CD4-positive, alpha-beta T cell (primary cell): ENCODE measurements around the gene TYSND1. TPM values are rescaled to one million over a fixed set of nuclear protein-coding genes. Genes with fewer than 3 reads are reported as not detected.

Experiments
- ATAC-seq: fragments of 200-7000 bp; cut with Tn5 transposase; one replicate; pipeline ENCODE4 v1.10.0; 2022; ENCODE audit warnings: mild to moderate bottlenecking; ENCODE audit not compliant: poor library complexity
- CTCF ChIA-PET: fragments of 350-600 bp; sonication (Branson Sonifier 250); formaldehyde crosslinking; loops from one replicate; lab custom pipeline; 2021; ENCODE audit warnings: antibody characterized with exemption, inconsistent platforms; lab: Charles Lee
- POLR2A ChIA-PET: fragments of 350-600 bp; sonication (Branson Sonifier 250); formaldehyde crosslinking; loops from one replicate; lab custom pipeline; 2021; ENCODE audit warnings: antibody characterized with exemption, inconsistent platforms; lab: Charles Lee
- DNase-seq, 14 experiments: peaks; one replicate each; pipeline ENCODE4 v3.0.0-alpha.2; 2013 to 2020; ENCODE audit warnings: mixed read lengths in 2 of 14
- H3K27ac ChIP-seq, 2 donors: one replicate each; pipeline versions ENCODE4 v1.5.1 to v1.7.0; 2013; ENCODE audit warnings: low read length in 2 of 2, low read depth in 1 of 2, mild to moderate bottlenecking in 1 of 2
- H3K27me3 ChIP-seq, 2 experiments: 1 replicate in 1 of 2; 2 replicates in 1 of 2; pipeline versions ENCODE4 v1.6.1 to v1.7.0; 2013; ENCODE audit warnings: low read length in 2 of 2, control low read depth in 1 of 2, mild to moderate bottlenecking in 1 of 2, moderate library complexity in 1 of 2; ENCODE audit not compliant: insufficient read depth in 2 of 2, control insufficient read depth in 1 of 2
- H3K36me3 ChIP-seq: one replicate; pipeline ENCODE4 v1.6.1; 2013; ENCODE audit warnings: low read length, control low read depth; ENCODE audit not compliant: insufficient read depth
- H3K4me1 ChIP-seq: one replicate; pipeline ENCODE4 v1.6.1; 2013; ENCODE audit warnings: low read length, control low read depth; ENCODE audit not compliant: insufficient read depth
- H3K4me3 ChIP-seq: one replicate; pipeline ENCODE4 v1.5.1; 2013; ENCODE audit warnings: mild to moderate bottlenecking, low read length, moderate library complexity
- H3K9me3 ChIP-seq, 2 experiments: 1 replicate in 1 of 2; 2 replicates in 1 of 2; pipeline versions ENCODE4 v1.6.1 to v1.7.0; 2013; ENCODE audit warnings: low read length in 2 of 2, mild to moderate bottlenecking in 2 of 2, control low read depth in 1 of 2, moderate library complexity in 1 of 2; ENCODE audit not compliant: control insufficient read depth in 1 of 2, insufficient read depth in 1 of 2
- H3K27ac Mint-ChIP-seq: one replicate; pipeline ENCODE4 v1.8.0; 2020; ENCODE audit warnings: mixed read lengths
- H3K27me3 Mint-ChIP-seq: one replicate; pipeline ENCODE4 v1.8.0; 2021; ENCODE audit warnings: mixed read lengths
- H3K36me3 Mint-ChIP-seq: one replicate; pipeline ENCODE4 v1.8.0; 2021; ENCODE audit warnings: low read depth, mixed read lengths
- H3K4me1 Mint-ChIP-seq: one replicate; pipeline ENCODE4 v1.8.0; 2021; ENCODE audit warnings: low read depth, mixed read lengths
- H3K4me3 Mint-ChIP-seq: one replicate; pipeline ENCODE4 v1.8.0; 2020; ENCODE audit warnings: mild to moderate bottlenecking, mixed read lengths
- H3K9me3 Mint-ChIP-seq: one replicate; pipeline ENCODE4 v1.8.0; 2020; ENCODE audit warnings: mixed read lengths
- CTCF ChIP-seq: fragments of 200-600 bp; IDR thresholded peaks from one replicate; pipeline ENCODE4 v1.8.0; 2022; ENCODE audit warnings: antibody characterized with exemption, mild to moderate bottlenecking
- intact Hi-C, 2 experiments: fragments of 100-400 bp; cut with DNase I in 1 of 2; cut with micrococcal nuclease in 1 of 2; formaldehyde crosslinking; loops; one replicate each; pipeline versions ENCODE4 v1.15.1 to v1.9.0; 2023 to 2025; cut with DNase I, micrococcal nuclease
- total RNA-seq, 174 experiments: library from RNA in 2 of 174; stranded (reverse) in 2 of 174; gene quantifications; one replicate each; pipeline ENCODE4 v1.2.3 and lab custom pipeline; 2021 to 2026

The TYSND1 gene
- total RNA-seq, 2 experiments from 2014 or later: 12.6 to 13.0 TPM

GRCh38 chr10:70121281-70121949, 25.1 kb downstream of the TYSND1 start:
- TF ChIP-seq CTCF: no peak
- no peak overlapping the region for H3K27ac ChIP-seq
- Mint-ChIP-seq H3K9me3 (no peaks in the 10 kb centered on the region), H3K27me3 (no peaks in the 10 kb centered on the region), H3K27ac (no peak overlapping the region), H3K4me1 (peaks cover under 1% of the 10 kb centered on the region), H3K36me3 (peaks cover 4% of the 10 kb centered on the region), H3K4me3 (no peak overlapping the region)
- intact Hi-C loops: no loop called here
- ATAC-seq (no peak), DNase-seq (no peak)
- peaks cover 3% of the 10 kb centered on the region for H3K4me1 ChIP-seq
- H3K36me3 ChIP-seq: peaks cover 4% of the 10 kb centered on the region
- CTCF ChIA-PET: no interaction called here
- H3K4me3 ChIP-seq: no peak overlapping the region
- no peaks in the 10 kb centered on the region for H3K27me3 ChIP-seq
- POLR2A ChIA-PET: interaction anchor here (1.2 kb wide), 1 partner anchor 30 kb away, joined by 3 read pairs; no protein-coding TSS in a partner anchor
- no peaks in the 10 kb centered on the region for H3K9me3 ChIP-seq

DNA sequence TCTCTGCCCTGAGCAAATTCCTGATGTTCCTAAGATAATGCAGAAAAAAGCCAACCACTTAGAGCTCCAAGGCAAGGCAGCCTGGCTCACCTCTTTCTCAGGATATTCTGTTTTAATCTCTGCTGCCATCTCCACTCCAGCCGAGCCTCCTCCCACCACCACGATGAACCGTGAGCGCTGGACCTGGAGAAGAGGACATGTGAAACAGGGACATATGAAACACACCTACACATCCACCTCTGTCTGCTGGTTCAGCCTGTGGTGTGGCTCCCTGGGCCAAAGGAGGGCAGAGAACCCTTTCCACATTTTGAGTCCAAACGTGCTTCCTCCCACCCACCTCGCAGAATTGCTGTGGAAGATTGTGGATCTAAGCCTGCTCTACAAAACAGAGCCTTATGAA, 26.1 kb downstream of the TYSND1 start:
- Histone ChIP-seq H3K27ac (no peak overlapping the region), H3K36me3 (peaks cover 4% of the 10 kb centered on the region), H3K27me3 (no peaks in the 10 kb centered on the region), H3K9me3 (no peaks in the 10 kb centered on the region), H3K4me3 (no peak overlapping the region), H3K4me1 (peaks cover 9% of the 10 kb centered on the region)
- no peak for ATAC-seq
- H3K27me3 Mint-ChIP-seq: no peaks in the 10 kb centered on the region
- no peak overlapping the region for H3K4me3 Mint-ChIP-seq
- CTCF ChIA-PET: interaction anchor here (1.3 kb wide), 1 partner anchor 26 kb away, joined by 5 read pairs; the partner anchor contains the start of gene TYSND1
- intact Hi-C loops: no loop called here
- H3K27ac Mint-ChIP-seq: no peak overlapping the region
- H3K36me3 Mint-ChIP-seq: peaks cover 11% of the 10 kb centered on the region
- H3K9me3 Mint-ChIP-seq: no peaks in the 10 kb centered on the region
- peaks cover 6% of the 10 kb centered on the region for H3K4me1 Mint-ChIP-seq
- DNase-seq: no peak
- no peak for TF ChIP-seq CTCF
- POLR2A ChIA-PET: no interaction called here

- Histone ChIP-seq H3K27me3 (no peaks in the 10 kb centered on the region), H3K9me3 (no peaks in the 10 kb centered on the region), H3K36me3 (peaks cover 6% of the 10 kb centered on the region), H3K4me1 (peaks cover 9% of the 10 kb centered on the region), H3K27ac (no peak overlapping the region), H3K4me3 (no peak overlapping the region)
- no peaks in the 10 kb centered on the region for H3K9me3 Mint-ChIP-seq
- ChIA-PET CTCF (interaction anchor here (1.3 kb wide), 1 partner anchor 26 kb away, joined by 5 read pairs; the partner anchor contains the start of gene TYSND1), POLR2A (no interaction called here)
- no peak overlapping the region for H3K4me3 Mint-ChIP-seq
- H3K27ac Mint-ChIP-seq: no peak overlapping the region
- DNase-seq: no peak
- TF ChIP-seq CTCF: no peak
- peaks cover 6% of the 10 kb centered on the region for H3K4me1 Mint-ChIP-seq
- peaks cover 11% of the 10 kb centered on the region for H3K36me3 Mint-ChIP-seq
- no peak for ATAC-seq
- intact Hi-C loops: loop anchor here in 1 of 2 experiments (10.0 kb wide), 1 partner anchor 245 kb away; no protein-coding TSS in a partner anchor
- no peaks in the 10 kb centered on the region for H3K27me3 Mint-ChIP-seq
These were observed 26.9 kb downstream of the TYSND1 start for GRCh38 chr10:70119623-70120022.
